GM23338 (cell line): Measurements from ENCODE around the gene FXR1. TPM values are rescaled to one million over a fixed set of nuclear protein-coding genes. Genes with fewer than 3 reads are reported as not detected.

Source experiments
- ATAC-seq: fragments of 200-7000 bp; cut with Tn5 transposase; 3 replicates; pipeline ENCODE4 v1.9.1; 2020
- DNase-seq: peaks from one replicate; pipeline ENCODE4 v3.0.0-alpha.2; 2015; ENCODE audit warnings: low spot score
- H2AFZ ChIP-seq: fragments of 200-600 bp; sonication (generic); 2 replicates; pipeline ENCODE4 v1.8.0; 2016; ENCODE audit warnings: antibody characterized with exemption, mild to moderate bottlenecking, moderate library complexity
- H3F3A ChIP-seq: fragments of 200-600 bp; sonication (generic); replicated peaks from 2 replicates; pipeline ENCODE4 v1.8.0; 2017; ENCODE audit warnings: antibody characterized with exemption, mixed run types, low read depth
- H3K27ac ChIP-seq: fragments of 200-600 bp; sonication (generic); 2 replicates; pipeline ENCODE4 v1.6.1; 2016; ENCODE audit warnings: low read depth
- H3K27me3 ChIP-seq: fragments of 200-600 bp; sonication (generic); 2 replicates; pipeline ENCODE4 v1.8.0; 2016; ENCODE audit warnings: mild to moderate bottlenecking, mixed run types, moderate library complexity; ENCODE audit not compliant: insufficient read depth
- H3K36me3 ChIP-seq: fragments of 200-600 bp; sonication (generic); 2 replicates; pipeline ENCODE4 v1.8.0; 2016; ENCODE audit warnings: mild to moderate bottlenecking; ENCODE audit not compliant: insufficient read depth
- H3K4me1 ChIP-seq: fragments of 200-600 bp; sonication (generic); 2 replicates; pipeline ENCODE4 v1.8.0; 2016; ENCODE audit warnings: mild to moderate bottlenecking, moderate library complexity; ENCODE audit not compliant: insufficient read depth
- H3K4me2 ChIP-seq: fragments of 200-600 bp; sonication (generic); 2 replicates; pipeline ENCODE4 v1.7.1; 2017; ENCODE audit warnings: mixed run types
- H3K4me3 ChIP-seq: fragments of 200-600 bp; sonication (generic); 2 replicates; pipeline ENCODE4 v1.6.1; 2016; ENCODE audit warnings: mixed run types
- H3K79me2 ChIP-seq: fragments of 200-600 bp; sonication (generic); replicated peaks from 2 replicates; pipeline ENCODE4 v1.8.0; 2017; ENCODE audit warnings: mild to moderate bottlenecking; ENCODE audit not compliant: insufficient read depth
- H3K9me2 ChIP-seq: fragments of 200-600 bp; sonication (generic); 2 replicates; pipeline ENCODE4 v1.8.0; 2017; ENCODE audit not compliant: insufficient read depth
- H4K20me1 ChIP-seq: fragments of 200-600 bp; sonication (generic); replicated peaks from 2 replicates; pipeline ENCODE4 v1.8.0; 2017; ENCODE audit warnings: mild to moderate bottlenecking; ENCODE audit not compliant: insufficient read depth
- H3K27ac Mint-ChIP-seq: 2 replicates; pipeline ENCODE4 v1.8.0; 2020; ENCODE audit warnings: inconsistent platforms, mild to moderate bottlenecking, moderate library complexity, mixed read lengths
- H3K27me3 Mint-ChIP-seq: 3 replicates; pipeline ENCODE4 v1.8.0; 2022; ENCODE audit warnings: low read depth, mild to moderate bottlenecking, moderate library complexity, mixed read lengths, inconsistent platforms; ENCODE audit not compliant: insufficient read depth, poor library complexity
- H3K36me3 Mint-ChIP-seq: 3 replicates; pipeline ENCODE4 v1.8.0; 2021; ENCODE audit warnings: low read depth, mild to moderate bottlenecking, inconsistent platforms, moderate library complexity, mixed read lengths
- H3K4me1 Mint-ChIP-seq: 3 replicates; pipeline ENCODE4 v1.8.0; 2020; ENCODE audit warnings: mild to moderate bottlenecking, inconsistent platforms, mixed read lengths
- H3K4me3 Mint-ChIP-seq: 3 replicates; pipeline ENCODE4 v1.8.0; 2021; ENCODE audit warnings: moderate library complexity, mild to moderate bottlenecking, inconsistent platforms, mixed read lengths
- H3K9me3 Mint-ChIP-seq: 3 replicates; pipeline ENCODE4 v1.8.0; 2020; ENCODE audit warnings: moderate library complexity, mild to moderate bottlenecking, inconsistent platforms, mixed read lengths
- CREB1 ChIP-seq: fragments of 250-450 bp; sonication (Bioruptor Pico); IDR thresholded peaks from 2 replicates; pipeline ENCODE4 v1.5.0; 2020; ENCODE audit warnings: low read depth, mild to moderate bottlenecking, moderate library complexity
- ETS1 ChIP-seq: IDR thresholded peaks from 2 replicates; pipeline ENCODE4 v1.6.1; 2016; ENCODE audit warnings: antibody characterized with exemption
- EZH2phosphoT487 ChIP-seq: fragments of 200-600 bp; sonication (generic); IDR thresholded peaks from one replicate; pipeline ENCODE4 v1.8.1; 2018; ENCODE audit warnings: antibody characterized with exemption; ENCODE audit not compliant: unreplicated experiment
- STAT1 ChIP-seq: IDR thresholded peaks from one replicate; pipeline ENCODE4 v1.6.1; 2016; ENCODE audit warnings: antibody characterized with exemption; ENCODE audit not compliant: unreplicated experiment
- ZNF114 ChIP-seq: fragments of 250-450 bp; sonication (Bioruptor Pico); IDR thresholded peaks from 2 replicates; pipeline ENCODE4 v1.5.0; 2020; ENCODE audit warnings: mild to moderate bottlenecking, moderate library complexity
- ZNF462 ChIP-seq: fragments of 250-450 bp; sonication (Bioruptor Pico); IDR thresholded peaks from 2 replicates; pipeline ENCODE4 v1.5.0; 2020; ENCODE audit warnings: mild to moderate bottlenecking, moderate library complexity
- polyA plus RNA-seq: library from polyadenylated mRNA; unstranded; fragments of >200 nt; fragmentation: Nextera tagmentation; extraction: Ambion mirVana; gene quantifications from 2 replicates; pipeline ENCODE4 v1.2.1, GENCODE V29; 2016
- total RNA-seq: library from RNA; depleted of rRNA; stranded (reverse); fragments of >200 nt; shearing (Covaris generic); gene quantifications from 2 replicates; pipeline ENCODE4 v1.2.3, GENCODE V29; 2014

FXR1 gene
- total and polyA plus RNA-seq, 2 experiments from 2014 or later = 136 to 228 TPM

GRCh38 chr3:180926526-180926925 lies 14.1 kb downstream of the FXR1 start (continued):
- TF ChIP-seq ZNF462 (CRISPR knock-in tag) (no peak), EZH2phosphoT487 (no peak)

- H3K9me2 ChIP-seq = no peaks in the 10 kb centered on the region
- Mint-ChIP-seq H3K4me3 (no peak overlapping the region), H3K27me3 (no peaks in the 10 kb centered on the region), H3K27ac (no peak overlapping the region; the same call in 1 of the 2 replicates), H3K9me3 (no peaks in the 10 kb centered on the region), H3K4me1 (peaks cover 25% of the 10 kb centered on the region), H3K36me3 (peaks cover 26% of the 10 kb centered on the region)
- DNase-seq (no peak), ATAC-seq (no peak)
- peaks cover 16% of the 10 kb centered on the region for H3K4me1 ChIP-seq
- no peaks in the 10 kb centered on the region for H3K27me3 ChIP-seq
- H2AFZ ChIP-seq = no peak overlapping the region
- no peaks in the 10 kb centered on the region for H3F3A ChIP-seq
- H3K27ac ChIP-seq = no peak overlapping the region
- peaks cover 70% of the 10 kb centered on the region for H4K20me1 ChIP-seq
- H3K36me3 ChIP-seq = no peaks in the 10 kb centered on the region
- H3K79me2 ChIP-seq = peaks cover 100% of the 10 kb centered on the region
- no peak overlapping the region for H3K4me2 ChIP-seq
- H3K4me3 ChIP-seq = no peak overlapping the region
- no peak for TF ChIP-seq ETS1
- no peak for TF ChIP-seq ZNF114 (CRISPR knock-in tag)
- no peak for TF ChIP-seq CREB1 (CRISPR knock-in tag)
- TF ChIP-seq EZH2phosphoT487 = no peak
- no peak for TF ChIP-seq STAT1
- TF ChIP-seq ZNF462 (CRISPR knock-in tag) = no peak
Measured at GRCh38 chr3:180929376-180929775, 16.9 kb downstream of the FXR1 start.
